ENCODE results near the gene BTBD9.

Gene BTBD9

GRCh38 chr6:38503032-38503773 is 136.5 kb downstream of the BTBD9 start:
- Histone ChIP-seq H3K9ac (ENCODE audit: low read length) (no peak overlapping the region), H3K27ac (ENCODE audit: low read length) (no peak overlapping the region), H3K4me1 (ENCODE audit: control insufficient read depth, low read depth, low read length) (peaks cover 7% of the 10 kb centered on the region), H3K9me3 (ENCODE audit: control insufficient read depth, low read depth, low read length) (no peaks in the 10 kb centered on the region), H3K4me3 (ENCODE audit: low read length) (no peak overlapping the region), H3K36me3 (ENCODE audit: control insufficient read depth, low read depth, low read length) (no peaks in the 10 kb centered on the region), H3K27me3 (ENCODE audit: control insufficient read depth, insufficient read depth, low read length) (no peaks in the 10 kb centered on the region)

DNA sequence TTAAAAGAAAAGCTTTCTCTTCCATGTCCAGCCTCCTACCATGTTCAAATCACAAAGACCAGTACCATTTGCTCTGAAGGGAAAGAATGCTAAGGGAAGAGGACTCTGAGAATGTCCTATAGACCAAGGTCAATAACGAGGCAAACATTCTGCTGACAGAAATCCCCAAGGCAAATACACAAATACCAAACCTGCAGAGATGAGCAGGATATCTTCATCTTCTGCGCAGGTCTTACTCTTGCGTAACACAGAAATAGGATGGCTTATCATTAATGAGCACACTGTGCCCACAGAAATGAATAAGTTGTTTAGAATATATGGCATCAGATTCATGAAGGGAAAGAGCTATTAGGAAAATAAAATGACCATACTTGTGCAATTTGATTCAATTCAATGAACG is 137.3 kb downstream of the BTBD9 start:
- no peaks in the 10 kb centered on the region for H3K9me3 ChIP-seq (ENCODE audit: control insufficient read depth, low read depth, low read length)
- H3K27ac ChIP-seq (ENCODE audit: low read length): no peak overlapping the region
- H3K27me3 ChIP-seq (ENCODE audit: control insufficient read depth, insufficient read depth, low read length): no peaks in the 10 kb centered on the region
- no peak overlapping the region for H3K4me3 ChIP-seq (ENCODE audit: low read length)
- H3K9ac ChIP-seq (ENCODE audit: low read length): no peak overlapping the region
- no peaks in the 10 kb centered on the region for H3K36me3 ChIP-seq (ENCODE audit: control insufficient read depth, low read depth, low read length)
- peaks cover 7% of the 10 kb centered on the region for H3K4me1 ChIP-seq (ENCODE audit: control insufficient read depth, low read depth, low read length)

DNA sequence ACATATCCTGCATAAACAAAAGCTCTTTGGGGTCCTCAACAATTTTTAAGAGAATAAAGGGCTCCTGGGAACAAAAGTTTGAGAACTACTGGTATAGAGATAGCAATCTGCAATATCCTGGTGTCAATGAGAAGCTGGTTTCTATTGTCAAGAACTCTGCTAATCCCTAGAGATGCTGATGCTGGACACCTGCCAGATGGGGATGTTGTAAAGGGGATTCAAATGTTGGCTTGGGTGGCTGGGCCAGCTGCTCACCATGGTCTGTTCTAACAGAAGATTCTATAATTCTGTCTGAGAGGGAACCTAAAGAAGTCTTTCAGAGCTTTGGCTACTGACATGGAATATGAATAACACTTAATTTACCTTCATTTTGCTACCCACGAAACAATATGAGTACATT is 137.8 kb downstream of the BTBD9 start:
- Histone ChIP-seq H3K27me3 (ENCODE audit: control insufficient read depth, insufficient read depth, low read length) (no peaks in the 10 kb centered on the region), H3K9ac (ENCODE audit: low read length) (no peak overlapping the region), H3K4me3 (ENCODE audit: low read length) (no peak overlapping the region), H3K36me3 (ENCODE audit: control insufficient read depth, low read depth, low read length) (no peaks in the 10 kb centered on the region), H3K27ac (ENCODE audit: low read length) (no peak overlapping the region), H3K4me1 (ENCODE audit: control insufficient read depth, low read depth, low read length) (peaks cover 7% of the 10 kb centered on the region), H3K9me3 (ENCODE audit: control insufficient read depth, low read depth, low read length) (no peaks in the 10 kb centered on the region)

- Histone ChIP-seq H3K9me3 (ENCODE audit: control insufficient read depth, low read depth, low read length) (no peaks in the 10 kb centered on the region), H3K4me3 (ENCODE audit: low read length) (no peak overlapping the region), H3K27me3 (ENCODE audit: control insufficient read depth, insufficient read depth, low read length) (no peaks in the 10 kb centered on the region), H3K4me1 (ENCODE audit: control insufficient read depth, low read depth, low read length) (peaks cover 7% of the 10 kb centered on the region), H3K27ac (ENCODE audit: low read length) (no peak overlapping the region), H3K36me3 (ENCODE audit: control insufficient read depth, low read depth, low read length) (no peaks in the 10 kb centered on the region), H3K9ac (ENCODE audit: low read length) (no peak overlapping the region)
Measured at GRCh38 chr6:38499529-38500096, 140.1 kb downstream of the BTBD9 start.

DNA sequence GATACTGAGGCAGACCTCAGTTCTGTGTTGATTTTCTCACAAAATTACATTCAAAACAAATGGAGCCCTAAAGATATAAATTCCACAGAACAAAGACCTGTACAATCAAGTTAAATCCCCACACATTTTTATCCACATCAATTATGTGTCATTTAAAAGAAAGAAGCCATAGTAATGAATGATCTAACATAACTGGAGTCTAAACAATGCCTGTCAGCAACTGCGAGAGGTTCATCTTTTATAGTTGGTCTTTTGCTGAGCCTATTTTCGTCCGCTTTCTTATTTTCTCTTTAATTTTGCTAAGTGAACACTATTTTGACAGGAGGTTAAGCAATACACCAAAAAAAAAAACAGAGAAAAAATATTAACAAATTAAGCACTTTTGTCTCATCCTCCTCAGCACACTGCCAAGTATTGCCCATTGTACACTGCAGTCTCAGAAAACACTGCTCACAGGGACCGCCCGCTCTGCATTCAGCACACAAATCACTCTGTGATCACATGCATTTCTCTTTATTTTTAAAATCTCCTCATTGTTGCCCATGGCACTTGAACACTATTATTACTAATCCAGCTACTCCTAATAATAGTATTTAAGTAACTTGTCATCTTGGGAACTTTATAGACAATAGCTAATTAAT is 140.8 kb downstream of the BTBD9 start:
- Histone ChIP-seq H3K9me3 (ENCODE audit: control insufficient read depth, low read depth, low read length) (no peaks in the 10 kb centered on the region), H3K36me3 (ENCODE audit: control insufficient read depth, low read depth, low read length) (no peaks in the 10 kb centered on the region), H3K9ac (ENCODE audit: low read length) (no peak overlapping the region), H3K27me3 (ENCODE audit: control insufficient read depth, insufficient read depth, low read length) (no peaks in the 10 kb centered on the region), H3K27ac (ENCODE audit: low read length) (no peak overlapping the region), H3K4me1 (ENCODE audit: control insufficient read depth, low read depth, low read length) (peaks cover 7% of the 10 kb centered on the region), H3K4me3 (ENCODE audit: low read length) (no peak overlapping the region)

- no peak overlapping the region for H3K9ac ChIP-seq (ENCODE audit: low read length)
- no peak overlapping the region for H3K27ac ChIP-seq (ENCODE audit: low read length)
- H3K27me3 ChIP-seq (ENCODE audit: control insufficient read depth, insufficient read depth, low read length): no peaks in the 10 kb centered on the region
- H3K4me1 ChIP-seq (ENCODE audit: control insufficient read depth, low read depth, low read length): peaks cover 9% of the 10 kb centered on the region
- no peaks in the 10 kb centered on the region for H3K36me3 ChIP-seq (ENCODE audit: control insufficient read depth, low read depth, low read length)
- no peaks in the 10 kb centered on the region for H3K9me3 ChIP-seq (ENCODE audit: control insufficient read depth, low read depth, low read length)
- H3K4me3 ChIP-seq (ENCODE audit: low read length): no peak overlapping the region
Measured at GRCh38 chr6:38498085-38498484, 141.6 kb downstream of the BTBD9 start.

GRCh38 chr6:38497546-38497945 is 142.2 kb downstream of the BTBD9 start:
- Histone ChIP-seq H3K27me3 (ENCODE audit: control insufficient read depth, insufficient read depth, low read length) (no peaks in the 10 kb centered on the region), H3K9ac (ENCODE audit: low read length) (no peak overlapping the region), H3K9me3 (ENCODE audit: control insufficient read depth, low read depth, low read length) (no peaks in the 10 kb centered on the region), H3K4me3 (ENCODE audit: low read length) (no peak overlapping the region), H3K36me3 (ENCODE audit: control insufficient read depth, low read depth, low read length) (no peaks in the 10 kb centered on the region), H3K4me1 (ENCODE audit: control insufficient read depth, low read depth, low read length) (peaks cover 9% of the 10 kb centered on the region), H3K27ac (ENCODE audit: low read length) (no peak overlapping the region)

- H3K4me1 ChIP-seq (ENCODE audit: control insufficient read depth, low read depth, low read length): peaks cover 9% of the 10 kb centered on the region
- H3K9me3 ChIP-seq (ENCODE audit: control insufficient read depth, low read depth, low read length): no peaks in the 10 kb centered on the region
- no peak overlapping the region for H3K27ac ChIP-seq (ENCODE audit: low read length)
Measured at GRCh38 chr6:38495922-38496635, 143.7 kb downstream of the BTBD9 start.

DNA sequence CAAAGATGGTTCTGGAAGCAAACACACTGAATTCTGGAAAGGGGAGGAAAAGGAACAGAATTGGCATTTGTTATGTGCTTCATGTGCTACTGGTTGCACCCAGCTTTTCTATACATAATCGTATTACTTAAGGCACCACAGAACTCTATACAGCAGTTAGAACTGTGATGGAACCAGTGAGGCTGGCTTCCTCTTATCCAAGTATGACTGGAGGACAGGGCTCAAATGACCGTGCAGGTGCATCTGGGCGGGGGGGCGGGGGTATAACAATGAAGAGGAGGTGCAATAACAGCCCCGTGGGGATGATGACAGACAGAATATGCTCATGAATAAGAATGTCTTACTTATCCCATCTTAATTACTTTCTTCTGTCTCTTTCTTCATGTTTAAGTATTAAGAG is 144.2 kb downstream of the BTBD9 start:
- Histone ChIP-seq H3K27me3 (ENCODE audit: control insufficient read depth, insufficient read depth, low read length) (no peaks in the 10 kb centered on the region), H3K9me3 (ENCODE audit: control insufficient read depth, low read depth, low read length) (no peaks in the 10 kb centered on the region), H3K4me1 (ENCODE audit: control insufficient read depth, low read depth, low read length) (peaks cover 9% of the 10 kb centered on the region), H3K27ac (ENCODE audit: low read length) (no peak overlapping the region), H3K9ac (ENCODE audit: low read length) (no peak overlapping the region), H3K4me3 (ENCODE audit: low read length) (no peak overlapping the region), H3K36me3 (ENCODE audit: control insufficient read depth, low read depth, low read length) (no peaks in the 10 kb centered on the region)

More at GRCh38 chr6:38495922-38496635, 143.7 kb downstream of the BTBD9 start:
- Histone ChIP-seq H3K27me3 (ENCODE audit: control insufficient read depth, insufficient read depth, low read length) (no peaks in the 10 kb centered on the region), H3K9ac (ENCODE audit: low read length) (no peak overlapping the region), H3K36me3 (ENCODE audit: control insufficient read depth, low read depth, low read length) (no peaks in the 10 kb centered on the region), H3K4me3 (ENCODE audit: low read length) (no peak overlapping the region)

- Histone ChIP-seq H3K27me3 (ENCODE audit: control insufficient read depth, insufficient read depth, low read length) (no peaks in the 10 kb centered on the region), H3K27ac (ENCODE audit: low read length) (no peak overlapping the region), H3K4me3 (ENCODE audit: low read length) (no peak overlapping the region), H3K9me3 (ENCODE audit: control insufficient read depth, low read depth, low read length) (no peaks in the 10 kb centered on the region), H3K9ac (ENCODE audit: low read length) (no peak overlapping the region), H3K4me1 (ENCODE audit: control insufficient read depth, low read depth, low read length) (peaks cover 9% of the 10 kb centered on the region), H3K36me3 (ENCODE audit: control insufficient read depth, low read depth, low read length) (no peaks in the 10 kb centered on the region)
Measured at GRCh38 chr6:38493931-38494547, 145.7 kb downstream of the BTBD9 start.

DNA sequence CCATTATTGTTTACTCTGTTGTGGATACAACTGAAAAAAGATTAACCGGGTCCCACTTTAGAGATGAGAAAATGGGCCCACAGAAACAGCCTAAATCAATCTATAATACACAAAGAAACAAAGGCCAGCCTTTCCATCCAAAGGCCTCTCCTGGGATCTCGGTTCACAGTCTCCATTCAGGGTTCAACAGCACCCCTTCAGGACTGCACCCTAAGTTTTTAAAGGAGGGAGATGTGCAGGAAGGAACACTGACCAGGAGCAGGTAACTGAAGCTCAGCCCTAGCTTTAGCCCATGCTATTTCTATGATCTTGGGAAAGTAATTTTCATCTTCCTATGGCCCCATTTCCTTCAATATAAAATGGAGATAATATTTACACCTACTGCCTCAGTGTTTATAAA is 147.7 kb downstream of the BTBD9 start:
- H3K27me3 ChIP-seq (ENCODE audit: control insufficient read depth, insufficient read depth, low read length): no peaks in the 10 kb centered on the region
- no peak overlapping the region for H3K27ac ChIP-seq (ENCODE audit: low read length)

More for the DNA sequence above, 147.7 kb downstream of the BTBD9 start:
- H3K9me3 ChIP-seq (ENCODE audit: control insufficient read depth, low read depth, low read length): no peaks in the 10 kb centered on the region
- H3K4me3 ChIP-seq (ENCODE audit: low read length): no peak overlapping the region
- no peaks in the 10 kb centered on the region for H3K36me3 ChIP-seq (ENCODE audit: control insufficient read depth, low read depth, low read length)
- H3K9ac ChIP-seq (ENCODE audit: low read length): no peak overlapping the region
- peaks cover 9% of the 10 kb centered on the region for H3K4me1 ChIP-seq (ENCODE audit: control insufficient read depth, low read depth, low read length)
